ENCODE data around the gene PGPEP1. TPM values are rescaled to one million over a fixed set of nuclear protein-coding genes. Genes with fewer than 3 reads are reported as not detected.

Gene PGPEP1
- total and polyA plus RNA-seq, 10 of the 15 experiments (the other 5 are each of a cell fraction or from before 2014, with no cell fraction given): 13.8 to 39.4 (median 17.0) TPM

GRCh38 chr19:18415178-18415867, 74.9 kb downstream of the PGPEP1 start (continued):
- TF ChIP-seq SIN3A (IDR thresholded peaks at IDR 0.05; ENCODE audit: low read depth, low read length): no peak
- TF ChIP-seq KDM1A (IDR thresholded peaks at IDR 0.05; ENCODE audit: borderline replicate concordance): no peak
- TF ChIP-seq ZNF384 (IDR thresholded peaks at IDR 0.05; ENCODE audit: borderline replicate concordance, low read depth, low read length): no peak
- TF ChIP-seq PAX8 (IDR thresholded peaks at IDR 0.05): no peak
- TF ChIP-seq EZH2 (IDR thresholded peaks at IDR 0.05; ENCODE audit: borderline replicate concordance, control insufficient read depth, low read depth, low read length): no peak
- TF ChIP-seq BACH1 (IDR thresholded peaks at IDR 0.05; ENCODE audit: borderline replicate concordance): no peak
- peak; percentile 51 to 63; a peak in 3 of 4 replicates for TF ChIP-seq IKZF2 (IDR thresholded peaks at IDR 0.05)
- no peak for TF ChIP-seq ZBED1 (IDR thresholded peaks at IDR 0.05; ENCODE audit: borderline replicate concordance)
- TF ChIP-seq TAF1 (IDR thresholded peaks at IDR 0.05; ENCODE audit: borderline replicate concordance, low read depth, low read length): no peak
- no peak for TF ChIP-seq MTA3 (IDR thresholded peaks at IDR 0.05; ENCODE audit: borderline replicate concordance, low read length)
- no peak for TF ChIP-seq SREBF1 (IDR thresholded peaks at IDR 0.05; ENCODE audit: low read length)
- TF ChIP-seq, protein P1, sequence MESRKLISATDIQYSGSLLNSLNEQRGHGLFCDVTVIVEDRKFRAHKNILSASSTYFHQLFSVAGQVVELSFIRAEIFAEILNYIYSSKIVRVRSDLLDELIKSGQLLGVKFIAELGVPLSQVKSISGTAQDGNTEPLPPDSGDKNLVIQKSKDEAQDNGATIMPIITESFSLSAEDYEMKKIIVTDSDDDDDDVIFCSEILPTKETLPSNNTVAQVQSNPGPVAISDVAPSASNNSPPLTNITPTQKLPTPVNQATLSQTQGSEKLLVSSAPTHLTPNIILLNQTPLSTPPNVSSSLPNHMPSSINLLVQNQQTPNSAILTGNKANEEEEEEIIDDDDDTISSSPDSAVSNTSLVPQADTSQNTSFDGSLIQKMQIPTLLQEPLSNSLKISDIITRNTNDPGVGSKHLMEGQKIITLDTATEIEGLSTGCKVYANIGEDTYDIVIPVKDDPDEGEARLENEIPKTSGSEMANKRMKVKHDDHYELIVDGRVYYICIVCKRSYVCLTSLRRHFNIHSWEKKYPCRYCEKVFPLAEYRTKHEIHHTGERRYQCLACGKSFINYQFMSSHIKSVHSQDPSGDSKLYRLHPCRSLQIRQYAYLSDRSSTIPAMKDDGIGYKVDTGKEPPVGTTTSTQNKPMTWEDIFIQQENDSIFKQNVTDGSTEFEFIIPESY (IDR thresholded peaks at IDR 0.05): no peak
- TF ChIP-seq EGR1 (IDR thresholded peaks at IDR 0.05; ENCODE audit: borderline replicate concordance in 1 of 2, low read depth in 2 of 2, low read length in 2 of 2): peak in 1 of 2 experiments; percentile 85; a peak in 2 of 3 replicates
- TF ChIP-seq, protein P2, sequence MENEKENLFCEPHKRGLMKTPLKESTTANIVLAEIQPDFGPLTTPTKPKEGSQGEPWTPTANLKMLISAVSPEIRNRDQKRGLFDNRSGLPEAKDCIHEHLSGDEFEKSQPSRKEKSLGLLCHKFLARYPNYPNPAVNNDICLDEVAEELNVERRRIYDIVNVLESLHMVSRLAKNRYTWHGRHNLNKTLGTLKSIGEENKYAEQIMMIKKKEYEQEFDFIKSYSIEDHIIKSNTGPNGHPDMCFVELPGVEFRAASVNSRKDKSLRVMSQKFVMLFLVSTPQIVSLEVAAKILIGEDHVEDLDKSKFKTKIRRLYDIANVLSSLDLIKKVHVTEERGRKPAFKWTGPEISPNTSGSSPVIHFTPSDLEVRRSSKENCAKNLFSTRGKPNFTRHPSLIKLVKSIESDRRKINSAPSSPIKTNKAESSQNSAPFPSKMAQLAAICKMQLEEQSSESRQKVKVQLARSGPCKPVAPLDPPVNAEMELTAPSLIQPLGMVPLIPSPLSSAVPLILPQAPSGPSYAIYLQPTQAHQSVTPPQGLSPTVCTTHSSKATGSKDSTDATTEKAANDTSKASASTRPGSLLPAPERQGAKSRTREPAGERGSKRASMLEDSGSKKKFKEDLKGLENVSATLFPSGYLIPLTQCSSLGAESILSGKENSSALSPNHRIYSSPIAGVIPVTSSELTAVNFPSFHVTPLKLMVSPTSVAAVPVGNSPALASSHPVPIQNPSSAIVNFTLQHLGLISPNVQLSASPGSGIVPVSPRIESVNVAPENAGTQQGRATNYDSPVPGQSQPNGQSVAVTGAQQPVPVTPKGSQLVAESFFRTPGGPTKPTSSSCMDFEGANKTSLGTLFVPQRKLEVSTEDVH (IDR thresholded peaks at IDR 0.05; ENCODE audit: low read depth, partially characterized antibody): no peak
- TF ChIP-seq SMARCA5 (IDR thresholded peaks at IDR 0.05): no peak
- TF ChIP-seq SPI1 (IDR thresholded peaks at IDR 0.05; ENCODE audit: borderline replicate concordance, insufficient read depth, low read depth, low read length): 0 out of 2 replicates have a peak, but pooled peaks have one; percentile 9
- no peak for TF ChIP-seq CBX5 (IDR thresholded peaks at IDR 0.05; ENCODE audit: low read depth)
- TF ChIP-seq ETV6 (conservative IDR thresholded peaks at IDR 0.05 in 1 of 2, IDR thresholded peaks at IDR 0.05 in 1 of 2; ENCODE audit: borderline replicate concordance in 1 of 2, low read depth in 1 of 2): no peak
- TF ChIP-seq, protein P3, sequence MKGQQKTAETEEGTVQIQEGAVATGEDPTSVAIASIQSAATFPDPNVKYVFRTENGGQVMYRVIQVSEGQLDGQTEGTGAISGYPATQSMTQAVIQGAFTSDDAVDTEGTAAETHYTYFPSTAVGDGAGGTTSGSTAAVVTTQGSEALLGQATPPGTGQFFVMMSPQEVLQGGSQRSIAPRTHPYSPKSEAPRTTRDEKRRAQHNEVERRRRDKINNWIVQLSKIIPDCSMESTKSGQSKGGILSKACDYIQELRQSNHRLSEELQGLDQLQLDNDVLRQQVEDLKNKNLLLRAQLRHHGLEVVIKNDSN (IDR thresholded peaks at IDR 0.05; ENCODE audit: borderline replicate concordance, extremely low read length, insufficient read depth, low read depth, low read length): no peak
- TF ChIP-seq NFIC (IDR thresholded peaks at IDR 0.05; ENCODE audit: low read depth, low read length): no peak
- TF ChIP-seq TCF3 (IDR thresholded peaks at IDR 0.05; ENCODE audit: borderline replicate concordance, insufficient read depth, low read depth, low read length): no peak
- TF ChIP-seq GATAD2B (conservative IDR thresholded peaks at IDR 0.05; ENCODE audit: low read depth): no peak
- no peak for TF ChIP-seq ZNF217 (IDR thresholded peaks at IDR 0.05)
